ENCODE measurements around the gene CD70. TPM values are rescaled to one million over a fixed set of nuclear protein-coding genes. Genes with fewer than 3 reads are reported as not detected.

The CD70 gene
- total RNA-seq, 1 donor from 2014 or later = 21.4 TPM

DNA sequence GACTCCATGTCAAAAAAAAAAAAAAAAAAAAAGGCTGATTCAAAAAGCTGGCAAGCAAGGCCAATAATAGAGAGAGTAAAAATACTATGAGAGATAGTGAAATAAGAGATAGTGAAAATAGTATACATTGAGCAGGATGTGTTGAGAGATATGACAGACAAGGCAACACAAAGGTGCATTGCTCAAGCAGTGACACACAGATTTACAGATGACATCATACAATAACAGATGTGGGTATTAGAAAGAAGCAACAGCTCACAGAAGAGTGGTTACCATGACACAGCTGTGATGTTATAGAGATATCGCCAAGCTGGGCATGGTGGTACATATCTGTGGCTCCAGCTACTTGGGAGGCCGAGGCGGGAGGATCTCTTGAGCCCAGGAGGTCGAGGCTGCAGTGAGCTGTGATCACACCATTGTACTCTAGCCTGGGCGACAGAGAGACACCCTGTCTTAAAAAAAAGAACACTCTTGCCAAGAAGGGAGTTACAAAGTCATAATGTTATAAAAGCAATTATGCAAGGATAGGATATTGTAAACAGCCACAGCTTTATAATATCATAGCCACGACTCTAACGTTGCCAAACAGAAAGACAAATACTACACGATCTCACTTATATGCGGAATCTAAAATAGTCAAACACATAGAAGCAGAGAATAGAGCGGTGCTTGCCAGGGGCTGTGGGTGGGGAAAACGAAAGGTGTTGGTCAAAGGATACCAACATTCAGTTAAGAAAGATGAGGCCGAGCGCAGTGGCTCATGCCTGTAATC is 49.8 kb downstream of the CD70 start:
- no peak for DNase-seq (ENCODE audit: low read depth)
- H3K4me3 ChIP-seq (ENCODE audit: low read depth, low read length) = no peak overlapping the region

GRCh38 chr19:6539514-6539913 is 51.4 kb downstream of the CD70 start:
- TF ChIP-seq, protein P1, sequence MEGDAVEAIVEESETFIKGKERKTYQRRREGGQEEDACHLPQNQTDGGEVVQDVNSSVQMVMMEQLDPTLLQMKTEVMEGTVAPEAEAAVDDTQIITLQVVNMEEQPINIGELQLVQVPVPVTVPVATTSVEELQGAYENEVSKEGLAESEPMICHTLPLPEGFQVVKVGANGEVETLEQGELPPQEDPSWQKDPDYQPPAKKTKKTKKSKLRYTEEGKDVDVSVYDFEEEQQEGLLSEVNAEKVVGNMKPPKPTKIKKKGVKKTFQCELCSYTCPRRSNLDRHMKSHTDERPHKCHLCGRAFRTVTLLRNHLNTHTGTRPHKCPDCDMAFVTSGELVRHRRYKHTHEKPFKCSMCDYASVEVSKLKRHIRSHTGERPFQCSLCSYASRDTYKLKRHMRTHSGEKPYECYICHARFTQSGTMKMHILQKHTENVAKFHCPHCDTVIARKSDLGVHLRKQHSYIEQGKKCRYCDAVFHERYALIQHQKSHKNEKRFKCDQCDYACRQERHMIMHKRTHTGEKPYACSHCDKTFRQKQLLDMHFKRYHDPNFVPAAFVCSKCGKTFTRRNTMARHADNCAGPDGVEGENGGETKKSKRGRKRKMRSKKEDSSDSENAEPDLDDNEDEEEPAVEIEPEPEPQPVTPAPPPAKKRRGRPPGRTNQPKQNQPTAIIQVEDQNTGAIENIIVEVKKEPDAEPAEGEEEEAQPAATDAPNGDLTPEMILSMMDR (IDR thresholded peaks at IDR 0.05; ENCODE audit: insufficient read depth, low read length, poor library complexity, severe bottlenecking) = no peak
- no peaks in the 10 kb centered on the region for H3K27me3 ChIP-seq (ENCODE audit: control insufficient read depth, insufficient read depth, low read length)
- no peak overlapping the region for H3K4me3 ChIP-seq (ENCODE audit: low read depth, low read length)
- no peak for DNase-seq (ENCODE audit: low read depth)
- H3K36me3 ChIP-seq (ENCODE audit: control insufficient read depth, insufficient read depth, low read length) = peaks cover 6% of the 10 kb centered on the region

More for the DNA sequence above, 49.8 kb downstream of the CD70 start:
- TF ChIP-seq, protein P1 (IDR thresholded peaks at IDR 0.05; ENCODE audit: insufficient read depth, low read length, poor library complexity, severe bottlenecking) = no peak
- peaks cover 3% of the 10 kb centered on the region for H3K36me3 ChIP-seq (ENCODE audit: control insufficient read depth, insufficient read depth, low read length)
- no peaks in the 10 kb centered on the region for H3K27me3 ChIP-seq (ENCODE audit: control insufficient read depth, insufficient read depth, low read length)

Other genes with a start within 250 kb of the CD70 start
- 137 and 142 TPM in 2 replicates for gene CLPP, start 229.6 kb downstream of the CD70 start, total RNA-seq
- 55.1 and 69.7 TPM in 2 replicates for gene ALKBH7, start 218.4 kb downstream of the CD70 start, total RNA-seq
- gene PSPN, start 215.2 kb downstream of the CD70 start, total RNA-seq = 1.5 TPM in 2 replicates
- 48.7 and 51.3 TPM in 2 replicates for gene GTF2F1, start 198.0 kb downstream of the CD70 start, total RNA-seq
- gene KHSRP, start 166.3 kb downstream of the CD70 start, total RNA-seq = 175 and 211 TPM in 2 replicates
- not detected in 2 replicates for gene SLC25A41, start 157.4 kb downstream of the CD70 start, total RNA-seq
- gene SLC25A23, start 131.4 kb downstream of the CD70 start, total RNA-seq = 68.6 and 87.7 TPM in 2 replicates
- gene CRB3, start 126.9 kb downstream of the CD70 start, total RNA-seq = 84.5 and 87.8 TPM in 2 replicates
- 1.6 and 4.6 TPM in 2 replicates for gene DENND1C, start 109.4 kb downstream of the CD70 start, total RNA-seq
- gene TUBB4A, start 88.8 kb downstream of the CD70 start, total RNA-seq = 1.3 and 4.0 TPM in 2 replicates
- gene TNFSF9, start 60.1 kb downstream of the CD70 start, total RNA-seq = 8.9 and 12.3 TPM in 2 replicates
- not detected in 2 replicates for gene TNFSF14, start 79.0 kb upstream of the CD70 start, total RNA-seq
- gene C3, start 129.5 kb upstream of the CD70 start, total RNA-seq = 58.5 and 61.8 TPM in 2 replicates
- gene GPR108, start 146.4 kb upstream of the CD70 start, total RNA-seq = 59.9 and 66.6 TPM in 2 replicates
- 31.2 and 35.2 TPM in 2 replicates for gene TRIP10, start 148.5 kb upstream of the CD70 start, total RNA-seq
- gene SH2D3A, start 176.3 kb upstream of the CD70 start, total RNA-seq = 40.0 and 45.8 TPM in 2 replicates
- gene VAV1, start 181.6 kb upstream of the CD70 start, total RNA-seq = 0.27 and 0.50 TPM in 2 replicates

Data from kidney epithelial cell (primary cell).